NCI-H510A treated with DMSO at 0.1 percent for 48 hours (cell line): Measurements from ENCODE around the gene RBCK1.
"Not testable (repeated sequence)": the region's sequence is repeated elsewhere in the genome, so short reads cannot be mapped to it uniquely, and the experiment has no call there.

ENCODE experiments used
- DNase-seq: peaks from one replicate; lab custom pipeline; 2025; lab: John Stamatoyannopoulos, UW

Gene RBCK1

GRCh38 chr20:376089-376488 is 32.0 kb upstream of the RBCK1 start:
- DNase-seq = no peak

DNA sequence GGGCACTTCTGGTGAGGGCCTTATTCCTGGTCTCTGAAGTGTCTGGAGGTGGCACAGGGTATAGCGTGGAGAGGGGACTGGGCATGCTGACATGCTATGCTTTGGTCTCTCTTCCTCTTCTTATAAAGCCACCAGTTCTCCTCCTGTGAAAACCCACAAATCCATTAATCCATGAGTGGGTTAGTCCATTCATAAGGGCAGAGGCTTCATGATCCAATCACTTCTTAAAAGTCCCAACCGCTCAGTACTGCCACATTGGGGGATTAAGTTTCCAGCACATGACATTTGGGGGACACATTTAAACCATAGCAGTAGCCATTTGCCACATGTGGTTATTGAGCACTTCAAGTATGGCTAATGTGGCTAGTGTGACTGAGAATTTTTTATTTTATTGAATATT is 31.3 kb upstream of the RBCK1 start:
- no peak for DNase-seq

GRCh38 chr20:377578-377977 is 30.5 kb upstream of the RBCK1 start:
- not testable (repeated sequence) for DNase-seq

DNA sequence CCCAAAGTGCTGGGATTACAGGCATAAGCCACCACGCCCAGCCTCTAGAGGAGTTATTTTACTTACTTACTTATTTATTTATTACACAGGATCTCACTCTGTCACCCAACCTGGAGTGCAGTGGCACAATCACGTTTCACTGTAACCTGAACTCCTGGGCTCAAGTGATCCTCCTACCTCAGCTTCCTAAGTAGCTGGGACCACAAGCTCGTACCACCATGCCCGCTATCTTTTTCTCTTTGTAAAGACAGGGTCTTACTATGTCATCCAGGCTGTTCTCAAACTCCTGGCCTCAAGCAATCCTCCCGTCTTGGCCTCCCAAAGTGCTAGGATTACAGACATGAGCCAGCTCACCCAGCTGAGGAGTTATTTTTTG is 29.1 kb upstream of the RBCK1 start:
- no peak for DNase-seq

GRCh38 chr20:380763-381580 is 27.1 kb upstream of the RBCK1 start:
- DNase-seq = peak; percentile 15

GRCh38 chr20:381581-382290 is 26.4 kb upstream of the RBCK1 start:
- DNase-seq = peak; percentile 50

DNA sequence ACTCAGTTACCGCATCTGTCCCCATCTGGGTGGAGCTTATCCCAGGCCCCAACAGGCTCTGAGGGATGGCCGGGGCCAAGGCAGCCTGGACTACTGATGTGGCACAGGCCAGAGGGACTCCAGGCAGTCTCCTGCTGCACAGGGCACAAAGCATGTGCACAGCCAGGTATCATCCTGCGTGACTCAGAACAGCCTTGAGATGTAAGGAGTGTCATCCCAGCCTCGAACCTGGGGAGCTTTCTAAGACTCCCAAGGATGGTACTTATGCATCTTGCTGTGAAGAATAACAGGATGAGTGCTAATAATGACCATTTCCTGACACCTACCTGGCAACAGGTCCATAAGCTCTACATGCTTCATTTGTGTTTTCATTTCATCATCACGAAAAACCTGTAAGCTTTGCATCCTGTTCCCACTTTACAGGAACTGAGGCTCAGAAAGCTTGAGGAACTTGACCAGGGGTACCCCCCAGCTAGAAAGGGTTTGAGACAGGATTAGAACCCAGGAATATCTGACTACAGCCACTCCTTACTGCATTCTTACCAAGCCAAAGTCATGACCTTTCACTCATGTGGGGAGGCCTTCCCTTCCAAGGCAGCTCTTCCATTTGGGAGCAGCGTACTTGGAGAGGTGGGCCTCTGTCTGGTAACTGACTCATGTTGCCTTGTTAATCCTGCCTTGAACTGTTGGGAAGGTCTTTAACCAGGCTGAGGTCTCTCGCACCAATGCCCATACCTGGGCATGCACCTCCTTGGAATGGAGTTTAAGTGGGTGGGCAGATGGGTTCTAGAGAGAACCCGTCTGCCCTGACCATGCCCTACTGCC is 25.6 kb upstream of the RBCK1 start:
- no peak for DNase-seq

GRCh38 chr20:383889-384288 is 24.2 kb upstream of the RBCK1 start:
- no peak for DNase-seq

DNA sequence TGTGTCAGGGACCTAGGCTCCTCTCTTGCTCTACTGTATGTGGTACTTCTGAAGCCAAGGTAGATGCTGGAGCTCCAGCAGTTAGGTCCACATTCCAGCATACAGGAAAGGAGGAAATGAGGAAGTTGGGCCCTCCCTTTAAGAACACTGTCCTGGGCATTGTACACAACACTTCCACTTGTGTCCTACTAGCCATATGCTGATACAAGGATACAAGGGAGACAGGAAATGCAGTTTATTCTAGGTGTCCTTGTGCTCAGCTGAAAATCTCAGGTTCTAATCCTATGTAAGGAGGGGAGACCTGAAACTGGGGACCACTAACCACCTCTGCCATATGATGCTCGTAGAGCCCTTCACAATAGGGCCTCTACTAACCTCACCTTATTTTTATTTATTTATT is 23.4 kb upstream of the RBCK1 start:
- DNase-seq = no peak

DNA sequence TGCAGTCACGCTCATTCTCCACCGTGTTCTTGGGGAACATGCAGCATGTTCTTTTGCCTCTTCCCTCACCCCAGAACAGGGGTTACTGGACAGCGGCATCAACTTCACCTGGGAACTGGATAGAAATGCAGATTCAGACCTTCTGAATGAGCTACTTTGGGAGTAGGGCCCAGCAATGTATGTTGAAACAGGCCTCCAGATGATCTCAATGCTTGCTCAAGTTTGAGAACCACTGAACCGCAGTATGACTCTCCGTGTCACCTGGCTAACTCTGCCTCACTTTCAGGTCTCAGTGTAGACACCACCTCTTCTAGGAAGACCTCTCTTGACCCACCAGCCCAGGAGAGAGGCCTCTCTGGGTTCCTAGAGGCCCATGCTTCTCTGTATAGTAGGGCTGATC is 22.7 kb upstream of the RBCK1 start:
- DNase-seq = no peak

GRCh38 chr20:386634-387033 is 21.5 kb upstream of the RBCK1 start:
- not testable (repeated sequence) for DNase-seq

GRCh38 chr20:387520-387919 is 20.6 kb upstream of the RBCK1 start:
- no peak for DNase-seq

- no peak for DNase-seq
Measured at GRCh38 chr20:388034-388994, 19.8 kb upstream of the RBCK1 start.

GRCh38 chr20:389220-389619 is 18.9 kb upstream of the RBCK1 start:
- no peak for DNase-seq

DNA sequence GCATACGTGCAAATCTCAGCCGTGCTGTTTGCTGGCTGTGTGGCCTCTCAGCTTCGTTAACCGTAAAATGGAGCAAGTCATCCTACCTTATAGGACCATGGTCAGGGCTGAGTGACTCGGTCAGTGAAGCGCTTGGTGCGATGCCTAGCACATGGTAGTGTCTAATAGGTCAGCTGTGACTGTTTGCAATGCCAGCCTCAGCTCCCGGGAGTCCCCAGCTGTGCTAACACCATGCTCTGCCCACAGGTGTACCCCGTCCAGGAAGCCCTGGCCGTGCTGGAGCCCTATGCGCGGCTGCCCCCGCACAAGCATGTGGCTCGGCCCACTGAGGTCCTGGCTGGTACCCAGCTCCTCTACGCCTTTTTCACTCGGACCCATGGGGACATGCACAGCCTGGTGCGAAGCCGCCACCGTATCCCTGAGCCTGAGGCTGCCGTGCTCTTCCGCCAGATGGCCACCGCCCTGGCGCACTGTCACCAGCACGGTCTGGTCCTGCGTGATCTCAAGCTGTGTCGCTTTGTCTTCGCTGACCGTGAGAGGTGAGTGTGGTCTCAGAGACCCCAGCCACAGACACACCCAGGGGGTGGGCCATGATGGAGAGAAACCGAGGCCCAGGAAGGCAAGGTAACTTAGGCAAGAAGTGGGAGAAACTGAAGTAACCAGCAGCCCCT is 16.9 kb upstream of the RBCK1 start:
- no peak for DNase-seq

GRCh38 chr20:393296-393695 is 14.8 kb upstream of the RBCK1 start:
- DNase-seq = not testable (repeated sequence)

DNA sequence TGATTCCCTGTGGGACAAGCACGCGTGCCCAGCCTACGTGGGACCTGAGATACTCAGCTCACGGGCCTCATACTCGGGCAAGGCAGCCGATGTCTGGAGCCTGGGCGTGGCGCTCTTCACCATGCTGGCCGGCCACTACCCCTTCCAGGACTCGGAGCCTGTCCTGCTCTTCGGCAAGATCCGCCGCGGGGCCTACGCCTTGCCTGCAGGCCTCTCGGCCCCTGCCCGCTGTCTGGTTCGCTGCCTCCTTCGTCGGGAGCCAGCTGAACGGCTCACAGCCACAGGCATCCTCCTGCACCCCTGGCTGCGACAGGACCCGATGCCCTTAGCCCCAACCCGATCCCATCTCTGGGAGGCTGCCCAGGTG is 11.9 kb upstream of the RBCK1 start:
- no peak for DNase-seq

DNA sequence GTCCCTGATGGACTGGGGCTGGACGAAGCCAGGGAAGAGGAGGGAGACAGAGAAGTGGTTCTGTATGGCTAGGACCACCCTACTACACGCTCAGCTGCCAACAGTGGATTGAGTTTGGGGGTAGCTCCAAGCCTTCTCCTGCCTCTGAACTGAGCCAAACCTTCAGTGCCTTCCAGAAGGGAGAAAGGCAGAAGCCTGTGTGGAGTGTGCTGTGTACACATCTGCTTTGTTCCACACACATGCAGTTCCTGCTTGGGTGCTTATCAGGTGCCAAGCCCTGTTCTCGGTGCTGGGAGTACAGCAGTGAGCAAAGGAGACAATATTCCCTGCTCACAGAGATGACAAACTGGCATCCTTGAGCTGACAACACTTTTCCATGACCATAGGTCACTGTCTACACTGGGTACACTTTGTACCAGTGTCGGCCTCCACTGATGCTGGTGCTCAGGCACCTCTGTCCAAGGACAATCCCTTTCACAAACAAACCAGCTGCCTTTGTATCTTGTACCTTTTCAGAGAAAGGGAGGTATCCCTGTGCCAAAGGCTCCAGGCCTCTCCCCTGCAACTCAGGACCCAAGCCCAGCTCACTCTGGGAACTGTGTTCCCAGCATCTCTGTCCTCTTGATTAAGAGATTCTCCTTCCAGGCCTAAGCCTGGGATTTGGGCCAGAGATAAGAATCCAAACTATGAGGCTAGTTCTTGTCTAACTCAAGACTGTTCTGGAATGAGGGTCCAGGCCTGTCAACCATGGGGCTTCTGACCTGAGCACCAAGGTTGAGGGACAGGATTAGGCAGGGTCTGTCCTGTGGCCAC is 11.3 kb upstream of the RBCK1 start:
- no peak for DNase-seq

GRCh38 chr20:397432-398237 is 10.5 kb upstream of the RBCK1 start:
- DNase-seq = no peak
